Right lobe of liver (tissue), 4 donors: ENCODE data around the gene GTPBP8.

Source experiments
- CTCF ChIP-seq, 4 donors: fragments of 200-600 bp in 3 of 4; fragments of 450-650 bp in 1 of 4; IDR thresholded peaks; one replicate each; pipeline versions ENCODE4 v1.5.1 to v1.8.0; 2016 to 2022; ENCODE audit warnings: antibody characterized with exemption in 4 of 4, mild to moderate bottlenecking in 2 of 4
- POLR2A ChIP-seq: fragments of 450-650 bp; IDR thresholded peaks from one replicate; pipeline ENCODE4 v1.6.1; 2017; ENCODE audit warnings: antibody characterized with exemption, mild to moderate bottlenecking
- donor health status: DM: no; HTN: no; CAD: no.
- donor health status: DM: no; HTN: no; CAD: no.
- donor health status: DM: no; HTN: yes; CAD: no.

GRCh38 chr3:113021471-113021870 is 30.7 kb downstream of the GTPBP8 start:
- TF ChIP-seq POLR2A (no peak), CTCF (IDR thresholded peaks at IDR 0.05) (no peak)
